ENCODE measurements around the gene WASHC2A.
"Not testable (repeated sequence)": the region's sequence is repeated elsewhere in the genome, so short reads cannot be mapped to it uniquely, and the experiment has no call there.

WASHC2A gene

GRCh38 chr10:50091304-50091703 lies 23.6 kb downstream of the WASHC2A start:
- POLR2A ChIA-PET; CTCF ChIA-PET; H3K4me3 ChIP-seq (ENCODE audit: low read depth, low read length); DNase-seq (ENCODE audit: low read depth, low spot score): not testable (repeated sequence)

- DNase-seq (ENCODE audit: low read depth, low spot score); H3K4me3 ChIP-seq (ENCODE audit: low read depth, low read length); POLR2A ChIA-PET; CTCF ChIA-PET: not testable (repeated sequence)
Observed at GRCh38 chr10:50092928-50093327, 25.2 kb downstream of the WASHC2A start.

- H3K4me3 ChIP-seq (ENCODE audit: low read depth, low read length); DNase-seq (ENCODE audit: low read depth, low spot score); POLR2A ChIA-PET; CTCF ChIA-PET: not testable (repeated sequence)
Observed at GRCh38 chr10:50094630-50095029, 26.9 kb downstream of the WASHC2A start.

- DNase-seq (ENCODE audit: low read depth, low spot score); CTCF ChIA-PET; POLR2A ChIA-PET: not testable (repeated sequence)
Observed at GRCh38 chr10:50095402-50095801, 27.6 kb downstream of the WASHC2A start.

GRCh38 chr10:50096722-50097121 lies 29.0 kb downstream of the WASHC2A start:
- CTCF ChIA-PET; DNase-seq (ENCODE audit: low read depth, low spot score); H3K4me3 ChIP-seq (ENCODE audit: low read depth, low read length); POLR2A ChIA-PET: not testable (repeated sequence)

More at GRCh38 chr10:50095402-50095801, 27.6 kb downstream of the WASHC2A start:
- not testable (repeated sequence) for H3K4me3 ChIP-seq (ENCODE audit: low read depth, low read length)

GRCh38 chr10:50098645-50099044 lies 30.9 kb downstream of the WASHC2A start:
- H3K4me3 ChIP-seq (ENCODE audit: low read depth, low read length); POLR2A ChIA-PET; CTCF ChIA-PET; DNase-seq (ENCODE audit: low read depth, low spot score): not testable (repeated sequence)

GRCh38 chr10:50101139-50101582 lies 33.4 kb downstream of the WASHC2A start:
- DNase-seq (ENCODE audit: low read depth, low spot score); H3K4me3 ChIP-seq (ENCODE audit: low read depth, low read length); CTCF ChIA-PET; POLR2A ChIA-PET: not testable (repeated sequence)

GRCh38 chr10:50101747-50102146 lies 34.0 kb downstream of the WASHC2A start:
- H3K4me3 ChIP-seq (ENCODE audit: low read depth, low read length); POLR2A ChIA-PET; DNase-seq (ENCODE audit: low read depth, low spot score); CTCF ChIA-PET: not testable (repeated sequence)

GRCh38 chr10:50102267-50102666 lies 34.5 kb downstream of the WASHC2A start:
- CTCF ChIA-PET, POLR2A ChIA-PET: not testable (repeated sequence)

GRCh38 chr10:50108999-50109698 lies 41.4 kb downstream of the WASHC2A start:
- POLR2A ChIA-PET; CTCF ChIA-PET; H3K4me3 ChIP-seq (ENCODE audit: low read depth, low read length); DNase-seq (ENCODE audit: low read depth, low spot score): not testable (repeated sequence)

More at GRCh38 chr10:50102267-50102666, 34.5 kb downstream of the WASHC2A start:
- H3K4me3 ChIP-seq (ENCODE audit: low read depth, low read length); DNase-seq (ENCODE audit: low read depth, low spot score): not testable (repeated sequence)

GRCh38 chr10:50112419-50113112 lies 44.8 kb downstream of the WASHC2A start:
- H3K4me3 ChIP-seq (ENCODE audit: low read depth, low read length); DNase-seq (ENCODE audit: low read depth, low spot score); POLR2A ChIA-PET; CTCF ChIA-PET: not testable (repeated sequence)

GRCh38 chr10:50126765-50127164 lies 59.0 kb downstream of the WASHC2A start:
- POLR2A ChIA-PET, CTCF ChIA-PET: not testable (repeated sequence)

GRCh38 chr10:50127770-50128292 lies 60.1 kb downstream of the WASHC2A start:
- DNase-seq (ENCODE audit: low read depth, low spot score); H3K4me3 ChIP-seq (ENCODE audit: low read depth, low read length); CTCF ChIA-PET; POLR2A ChIA-PET: not testable (repeated sequence)

More at GRCh38 chr10:50126765-50127164, 59.0 kb downstream of the WASHC2A start:
- H3K4me3 ChIP-seq (ENCODE audit: low read depth, low read length); DNase-seq (ENCODE audit: low read depth, low spot score): not testable (repeated sequence)

- DNase-seq (ENCODE audit: low read depth, low spot score); CTCF ChIA-PET; H3K4me3 ChIP-seq (ENCODE audit: low read depth, low read length); POLR2A ChIA-PET: not testable (repeated sequence)
Observed at GRCh38 chr10:50131245-50131965, 63.7 kb downstream of the WASHC2A start.

GRCh38 chr10:50132322-50132721 lies 64.6 kb downstream of the WASHC2A start:
- H3K4me3 ChIP-seq (ENCODE audit: low read depth, low read length); POLR2A ChIA-PET; CTCF ChIA-PET; DNase-seq (ENCODE audit: low read depth, low spot score): not testable (repeated sequence)

- CTCF ChIA-PET; DNase-seq (ENCODE audit: low read depth, low spot score); POLR2A ChIA-PET; H3K4me3 ChIP-seq (ENCODE audit: low read depth, low read length): not testable (repeated sequence)
Observed at GRCh38 chr10:50132841-50133240, 65.1 kb downstream of the WASHC2A start.
